Esophagus muscularis mucosa (tissue), 4 donors: Measurements from ENCODE around the gene NGEF. TPM values are rescaled to one million over a fixed set of nuclear protein-coding genes. Genes with fewer than 3 reads are reported as not detected.

Experiments
- DNase-seq: peaks from one replicate; pipeline ENCODE4 v3.0.0-alpha.2; 2017; ENCODE audit errors: extremely low spot score
- H3K27ac ChIP-seq, 4 donors: fragments of 200-600 bp; sonication (generic); replicated peaks in 1 of 4; 1 replicate in 3 of 4; 2 replicates in 1 of 4; pipeline ENCODE4 v1.5.1; 2016 to 2019; ENCODE audit warnings: mild to moderate bottlenecking in 1 of 4
- H3K27me3 ChIP-seq, 4 donors: fragments of 200-600 bp; sonication (generic); one replicate each; pipeline versions ENCODE4 v1.5.1 to v1.6.0; 2016 to 2019
- H3K36me3 ChIP-seq, 4 donors: fragments of 200-600 bp; sonication (generic); one replicate each; pipeline ENCODE4 v1.5.1; 2016 to 2019
- H3K4me1 ChIP-seq, 4 donors: fragments of 200-600 bp; sonication (generic); one replicate each; pipeline ENCODE4 v1.5.1; 2016 to 2019
- H3K4me3 ChIP-seq, 4 donors: fragments of 200-600 bp; sonication (generic); 1 replicate in 2 of 4; 2 replicates in 2 of 4; pipeline ENCODE4 v1.5.1; 2016 to 2019; ENCODE audit warnings: mild to moderate bottlenecking in 4 of 4, moderate library complexity in 1 of 4
- H3K9me3 ChIP-seq, 4 donors: fragments of 200-600 bp; sonication (generic); 1 replicate in 3 of 4; 2 replicates in 1 of 4; pipeline ENCODE4 v1.5.1; 2016 to 2019
- EP300 ChIP-seq: sonication (generic); formaldehyde crosslinking; IDR thresholded peaks from one replicate; pipeline ENCODE4 v1.6.1; 2017; ENCODE audit warnings: antibody characterized with exemption
- POLR2A ChIP-seq: fragments of 450-650 bp; IDR thresholded peaks from one replicate; pipeline ENCODE4 v1.6.1; 2017; ENCODE audit warnings: antibody characterized with exemption, moderate library complexity, mild to moderate bottlenecking, low read depth
- POLR2AphosphoS5 ChIP-seq, 2 donors: sonication (generic); formaldehyde crosslinking; IDR thresholded peaks; one replicate each; pipeline ENCODE4 v1.6.1; 2017; ENCODE audit warnings: antibody characterized with exemption in 2 of 2
- WGBS: methylation state at CpG from one replicate; pipeline ENCODE4 v1.1.5; 2018; 5-methylcytosine and 5-hydroxymethylcytosine counted together
- intact Hi-C: fragments of 100-400 bp; cut with DNase I; formaldehyde crosslinking; loops from one replicate; pipeline ENCODE4 v1.15.1; 2023
- total RNA-seq, 4 donors: library from RNA; depleted of rRNA; stranded (reverse); fragments of >200 nt; gene quantifications; one replicate each; pipeline versions ENCODE4 v1.1.0 to v1.2.1, GENCODE V29; 2016
- TF ChIP-seq, protein P1 (sequence below), 3 experiments: fragments of 200-600 bp in 2 of 3; fragments of 450-650 bp in 1 of 3; sonication (generic) in 2 of 3; IDR thresholded peaks; one replicate each; pipeline ENCODE4 v1.5.1; 2017 to 2019; ENCODE audit warnings: antibody characterized with exemption in 3 of 3, mild to moderate bottlenecking in 2 of 3, moderate library complexity in 1 of 3

Gene NGEF
- total RNA-seq, 4 donors from 2014 or later, result 0.33 to 0.98 (median 0.52) TPM; not detected in 1

DNA sequence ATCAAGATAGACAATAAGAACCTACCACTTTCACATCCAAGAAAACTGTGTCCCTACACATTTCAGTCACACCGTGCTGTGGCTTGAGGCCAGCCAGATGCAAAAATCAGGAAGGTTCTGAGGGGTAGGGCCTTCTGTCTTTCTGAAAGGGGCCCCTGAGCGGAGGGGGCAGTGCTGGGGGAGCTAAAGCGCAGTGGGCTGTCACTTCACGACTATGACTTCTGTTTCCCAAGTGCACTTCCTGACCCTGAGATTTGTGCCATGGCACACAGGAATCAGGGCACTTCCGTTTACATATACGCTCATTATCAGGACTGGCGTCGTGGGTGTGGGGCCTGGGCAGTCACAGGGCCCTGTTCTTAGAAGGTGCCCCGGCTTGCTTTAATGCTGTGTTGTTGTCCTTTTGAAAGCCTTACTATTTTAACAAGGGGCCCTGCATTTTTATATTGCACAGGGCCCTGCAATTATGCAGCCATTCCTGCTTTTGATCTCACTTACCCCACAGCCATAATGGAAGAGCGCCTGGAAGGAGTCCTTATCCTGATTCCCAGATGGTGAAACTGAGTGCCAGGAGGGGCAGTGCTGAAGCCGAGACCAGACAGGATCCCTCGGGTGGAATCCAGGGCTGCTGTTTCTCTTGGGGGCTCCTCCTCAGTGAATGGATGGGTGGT lies 620 bp downstream of the NGEF start:
- H3K4me3 ChIP-seq, result no peak overlapping the region
- H3K27ac ChIP-seq, result no peak overlapping the region
- WGBS, result 69% methylated on average over 12 of the region's 12 CpGs

DNA sequence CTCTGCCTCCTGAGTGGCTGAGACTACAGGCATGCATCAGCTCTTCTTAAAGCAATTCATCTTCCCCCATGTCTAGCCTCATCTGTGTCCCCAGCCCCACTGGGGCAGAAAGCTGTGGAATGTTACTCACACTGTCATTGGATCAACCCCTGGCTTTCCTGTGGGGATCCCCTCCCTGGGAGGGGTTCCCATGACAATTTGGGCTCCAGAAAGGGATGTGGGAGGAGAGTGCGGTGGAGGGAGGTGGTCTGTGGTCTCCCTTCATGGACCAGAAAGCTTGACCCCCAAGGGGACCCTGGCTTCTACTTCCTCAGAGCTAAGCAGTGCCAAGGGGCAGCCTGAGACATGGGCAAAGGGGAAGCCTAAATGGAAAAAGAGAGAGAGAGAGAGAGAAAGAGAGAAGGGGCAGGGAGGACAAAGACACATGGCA lies 1.3 kb downstream of the NGEF start:
- no peak for DNase-seq
- H3K4me3 ChIP-seq, result no peak overlapping the region
- no peak overlapping the region for H3K27ac ChIP-seq
- 83% methylated on average over 1 of the region's 1 CpG for WGBS
- H3K9me3 ChIP-seq, result no peaks in the 10 kb centered on the region
- no peaks in the 10 kb centered on the region for H3K4me1 ChIP-seq
- TF ChIP-seq EP300 (no peak), POLR2A (no peak), POLR2AphosphoS5 (IDR thresholded peaks at IDR 0.05) (no peak)
- TF ChIP-seq, protein P1, sequence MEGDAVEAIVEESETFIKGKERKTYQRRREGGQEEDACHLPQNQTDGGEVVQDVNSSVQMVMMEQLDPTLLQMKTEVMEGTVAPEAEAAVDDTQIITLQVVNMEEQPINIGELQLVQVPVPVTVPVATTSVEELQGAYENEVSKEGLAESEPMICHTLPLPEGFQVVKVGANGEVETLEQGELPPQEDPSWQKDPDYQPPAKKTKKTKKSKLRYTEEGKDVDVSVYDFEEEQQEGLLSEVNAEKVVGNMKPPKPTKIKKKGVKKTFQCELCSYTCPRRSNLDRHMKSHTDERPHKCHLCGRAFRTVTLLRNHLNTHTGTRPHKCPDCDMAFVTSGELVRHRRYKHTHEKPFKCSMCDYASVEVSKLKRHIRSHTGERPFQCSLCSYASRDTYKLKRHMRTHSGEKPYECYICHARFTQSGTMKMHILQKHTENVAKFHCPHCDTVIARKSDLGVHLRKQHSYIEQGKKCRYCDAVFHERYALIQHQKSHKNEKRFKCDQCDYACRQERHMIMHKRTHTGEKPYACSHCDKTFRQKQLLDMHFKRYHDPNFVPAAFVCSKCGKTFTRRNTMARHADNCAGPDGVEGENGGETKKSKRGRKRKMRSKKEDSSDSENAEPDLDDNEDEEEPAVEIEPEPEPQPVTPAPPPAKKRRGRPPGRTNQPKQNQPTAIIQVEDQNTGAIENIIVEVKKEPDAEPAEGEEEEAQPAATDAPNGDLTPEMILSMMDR (IDR thresholded peaks at IDR 0.05), result no peak
- intact Hi-C loops, result no loop called here
- H3K27me3 ChIP-seq, result no peaks in the 10 kb centered on the region
- no peaks in the 10 kb centered on the region for H3K36me3 ChIP-seq

More for the DNA sequence above, 620 bp downstream of the NGEF start:
- intact Hi-C loops, result no loop called here
- H3K9me3 ChIP-seq, result no peaks in the 10 kb centered on the region
- H3K36me3 ChIP-seq, result no peaks in the 10 kb centered on the region
- H3K4me1 ChIP-seq, result no peaks in the 10 kb centered on the region
- no peaks in the 10 kb centered on the region for H3K27me3 ChIP-seq
- TF ChIP-seq, protein P1 (IDR thresholded peaks at IDR 0.05), result no peak
- TF ChIP-seq EP300, result no peak
- no peak for TF ChIP-seq POLR2AphosphoS5 (IDR thresholded peaks at IDR 0.05)
- no peak for TF ChIP-seq POLR2A
- no peak for DNase-seq

DNA sequence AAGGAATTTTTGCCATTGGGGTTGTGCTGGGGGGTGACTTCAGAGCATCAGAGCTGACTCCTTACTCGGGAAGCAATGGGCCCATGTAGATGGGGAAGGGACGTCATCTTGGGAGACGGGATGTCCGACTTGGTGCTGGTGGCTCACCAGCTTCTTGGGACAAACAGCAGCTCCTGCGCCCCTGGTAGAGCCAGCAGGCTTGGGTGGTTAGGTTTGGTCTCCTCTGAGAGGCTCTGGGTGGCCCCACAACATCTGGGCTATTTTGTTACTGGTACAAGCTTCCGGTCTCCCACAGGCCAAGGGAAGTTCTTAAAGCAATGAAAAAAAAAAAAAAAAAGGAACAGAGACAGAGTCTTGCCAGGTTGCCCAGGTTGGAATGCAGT lies 1.8 kb downstream of the NGEF start:
- Histone ChIP-seq H3K27me3 (no peaks in the 10 kb centered on the region), H3K4me3 (no peak overlapping the region), H3K27ac (no peak overlapping the region), H3K4me1 (no peaks in the 10 kb centered on the region), H3K36me3 (no peaks in the 10 kb centered on the region), H3K9me3 (no peaks in the 10 kb centered on the region)
- intact Hi-C loops, result no loop called here
- DNase-seq, result no peak
- WGBS, result 98% methylated on average over 6 of the region's 6 CpGs
- TF ChIP-seq, protein P1 (IDR thresholded peaks at IDR 0.05), result no peak
- no peak for TF ChIP-seq POLR2A
- no peak for TF ChIP-seq EP300
- no peak for TF ChIP-seq POLR2AphosphoS5 (IDR thresholded peaks at IDR 0.05)

DNA sequence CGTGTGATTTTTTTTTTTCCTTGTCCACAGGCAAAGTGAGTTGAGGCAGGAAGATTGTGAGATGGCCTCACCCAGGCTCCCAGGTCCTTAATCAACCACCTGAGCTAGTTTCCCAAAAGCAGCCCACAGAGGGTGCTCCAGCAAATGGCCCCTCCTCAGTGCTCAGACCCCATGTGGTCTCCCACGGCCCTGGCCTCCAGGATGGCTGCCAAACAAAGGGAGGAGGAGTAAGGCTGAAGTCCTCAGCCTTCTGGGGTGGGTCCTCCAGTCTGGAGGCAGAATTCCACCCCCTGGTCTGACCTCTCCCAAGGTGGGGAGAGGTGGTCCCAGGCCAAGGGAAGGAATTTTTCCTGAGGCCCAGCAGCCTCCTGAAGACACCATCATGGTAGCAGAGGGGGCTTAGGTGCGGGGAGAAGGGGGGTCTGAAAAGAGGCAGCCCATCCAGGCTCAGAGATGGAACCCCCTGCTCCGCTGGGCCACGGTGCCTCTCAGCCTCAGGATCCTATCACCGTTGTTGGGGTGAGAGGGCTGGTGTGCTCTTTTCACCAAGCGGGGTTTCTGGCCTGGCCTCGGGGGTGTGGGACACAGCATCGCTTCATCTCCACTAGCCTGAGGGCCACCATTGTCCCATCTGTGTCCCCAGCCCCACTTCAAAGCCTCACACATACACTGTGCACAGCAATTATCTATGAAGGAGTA lies 2.3 kb downstream of the NGEF start:
- no peak for TF ChIP-seq POLR2AphosphoS5 (IDR thresholded peaks at IDR 0.05)
- TF ChIP-seq EP300, result no peak
- no peak for TF ChIP-seq POLR2A
- TF ChIP-seq, protein P1 (IDR thresholded peaks at IDR 0.05), result no peak
- no peak for DNase-seq
- Histone ChIP-seq H3K9me3 (no peaks in the 10 kb centered on the region), H3K4me1 (no peaks in the 10 kb centered on the region), H3K36me3 (no peaks in the 10 kb centered on the region), H3K4me3 (no peak overlapping the region), H3K27me3 (no peaks in the 10 kb centered on the region), H3K27ac (no peak overlapping the region)
- intact Hi-C loops, result no loop called here
- 89% methylated on average over 9 of the region's 9 CpGs for WGBS
